MM.1S (cell line): Measurements from ENCODE around the gene RNF208.

Source experiments
- DNase-seq: peaks from one replicate; pipeline ENCODE4 v3.0.0-alpha.2; 2015
- H2AFZ ChIP-seq: fragments of 300-600 bp; sonication (generic); 2 replicates; pipeline ENCODE4 v1.6.0; 2016; ENCODE audit warnings: antibody characterized with exemption, low read length
- H3F3A ChIP-seq: fragments of 300-600 bp; sonication (generic); 2 replicates; pipeline ENCODE4 v1.6.1; 2016; ENCODE audit warnings: mild to moderate bottlenecking, antibody characterized with exemption, low read length, moderate library complexity, mixed read lengths; ENCODE audit not compliant: insufficient read depth
- H3K27ac ChIP-seq: fragments of 300-600 bp; sonication (generic); 2 replicates; pipeline ENCODE4 v1.5.1; 2016; ENCODE audit warnings: mild to moderate bottlenecking, low read length
- H3K27me3 ChIP-seq: fragments of 300-600 bp; sonication (generic); replicated peaks from 2 replicates; pipeline ENCODE4 v1.6.0; 2016; ENCODE audit warnings: low read length; ENCODE audit not compliant: insufficient read depth
- H3K36me3 ChIP-seq: fragments of 300-600 bp; sonication (generic); replicated peaks from 2 replicates; pipeline ENCODE4 v1.6.1; 2016; ENCODE audit warnings: mild to moderate bottlenecking, low read length, mixed read lengths; ENCODE audit not compliant: insufficient read depth
- H3K4me1 ChIP-seq: fragments of 300-600 bp; sonication (generic); 2 replicates; pipeline ENCODE4 v1.6.1; 2016; ENCODE audit warnings: low read length, mixed read lengths
- H3K4me2 ChIP-seq: fragments of 300-600 bp; sonication (generic); 2 replicates; pipeline ENCODE4 v1.6.0; 2016; ENCODE audit warnings: low read depth, low read length
- H3K4me3 ChIP-seq: fragments of 300-600 bp; sonication (generic); 2 replicates; pipeline ENCODE4 v1.5.1; 2016; ENCODE audit warnings: low read length, mixed read lengths
- H3K79me2 ChIP-seq: fragments of 300-600 bp; sonication (generic); 2 replicates; pipeline ENCODE4 v1.6.1; 2016; ENCODE audit warnings: mixed run types, low read length, mixed read lengths
- H3K9ac ChIP-seq: fragments of 300-600 bp; sonication (generic); 2 replicates; pipeline ENCODE4 v1.6.1; 2016; ENCODE audit warnings: low read length, mixed read lengths
- H3K9me2 ChIP-seq: fragments of 300-600 bp; sonication (generic); replicated peaks from 2 replicates; pipeline ENCODE4 v1.6.1; 2016; ENCODE audit warnings: mild to moderate bottlenecking, low read length, mixed read lengths; ENCODE audit not compliant: insufficient read depth
- H3K9me3 ChIP-seq: fragments of 300-600 bp; sonication (generic); replicated peaks from 2 replicates; pipeline ENCODE4 v1.6.1; 2016; ENCODE audit warnings: mild to moderate bottlenecking, low read length, mixed read lengths; ENCODE audit not compliant: insufficient read depth
- H4K20me1 ChIP-seq: fragments of 300-600 bp; sonication (generic); 2 replicates; pipeline ENCODE4 v1.6.1; 2016; ENCODE audit warnings: mild to moderate bottlenecking, low read length, moderate library complexity, mixed read lengths; ENCODE audit not compliant: insufficient read depth
- EZH2 ChIP-seq: fragments of 300-600 bp; sonication (generic); optimal IDR thresholded peaks from 2 replicates; pipeline ENCODE3; 2017; ENCODE audit warnings: low read depth, mild to moderate bottlenecking, antibody characterized with exemption, low read length, mixed read lengths
- EZH2phosphoT487 ChIP-seq: fragments of 300-600 bp; sonication (generic); IDR thresholded peaks from 2 replicates; pipeline ENCODE4 v1.6.1; 2018; ENCODE audit warnings: antibody characterized with exemption, low read length
- TF ChIP-seq, protein P1 (sequence below): fragments of 300-600 bp; sonication (generic); IDR thresholded peaks from 2 replicates; pipeline ENCODE4 v1.5.1; 2016; ENCODE audit warnings: antibody characterized with exemption, low read length, mixed read lengths

The RNF208 gene, protein sequence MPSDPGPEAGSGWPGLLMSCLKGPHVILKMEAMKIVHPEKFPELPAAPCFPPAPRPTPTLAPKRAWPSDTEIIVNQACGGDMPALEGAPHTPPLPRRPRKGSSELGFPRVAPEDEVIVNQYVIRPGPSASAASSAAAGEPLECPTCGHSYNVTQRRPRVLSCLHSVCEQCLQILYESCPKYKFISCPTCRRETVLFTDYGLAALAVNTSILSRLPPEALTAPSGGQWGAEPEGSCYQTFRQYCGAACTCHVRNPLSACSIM

DNA sequence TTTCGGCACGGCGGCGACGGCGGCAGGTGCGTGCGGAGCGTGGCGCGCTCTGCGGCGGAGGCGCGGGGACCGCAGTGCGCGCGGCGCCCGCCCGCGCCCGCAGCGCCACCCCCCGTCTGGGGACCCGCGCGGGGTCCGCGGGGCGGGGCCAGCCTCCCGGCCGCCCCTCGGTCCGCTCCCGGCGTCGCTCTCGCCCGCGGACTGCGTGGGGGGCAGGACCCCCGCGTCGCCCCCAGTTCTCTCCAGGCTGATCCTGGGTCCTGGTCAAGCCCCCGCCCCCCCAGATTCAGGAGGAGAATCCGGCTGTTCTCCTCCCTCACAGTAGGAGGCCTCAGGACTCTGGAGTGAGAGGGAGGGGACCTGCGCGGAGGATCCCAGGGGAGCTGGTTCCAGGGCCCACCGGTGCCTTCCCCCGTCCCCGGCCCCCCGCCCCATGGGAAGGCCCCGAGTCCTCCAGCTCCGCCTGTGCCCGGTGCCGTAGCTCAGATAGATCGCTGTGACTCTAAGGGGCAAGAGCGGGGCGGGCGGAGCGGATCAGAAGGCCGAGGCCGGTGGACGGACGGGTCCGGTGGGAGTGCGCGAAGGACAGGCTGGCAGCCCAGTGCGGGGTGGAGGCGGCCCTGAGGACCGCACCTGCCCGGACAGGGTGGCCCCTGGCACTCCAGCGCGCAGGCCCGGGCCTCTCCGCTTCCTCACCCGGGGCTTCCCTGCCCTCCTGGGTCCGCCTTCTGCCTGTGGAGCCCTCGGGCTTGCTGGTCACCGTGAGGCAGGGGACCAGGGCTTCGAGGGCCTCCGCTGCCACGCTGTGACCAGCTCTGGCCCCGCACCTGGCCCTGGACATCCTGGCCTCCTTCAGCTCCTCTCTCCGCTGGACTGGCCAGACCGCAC, at the start of gene RNF208:
TSS of gene RNF208 (minus strand) at position 51 of the 888 bp plus-strand sequence. CDS start 1,028 bp downstream, outside the sequence.
- Histone ChIP-seq H3K36me3 (no peaks in the 10 kb centered on the region), H3F3A (no peaks in the 10 kb centered on the region; the same call in 1 of the 2 replicates), H4K20me1 (no peaks in the 10 kb centered on the region), H3K9ac (peak within 1 kb of the TSS; percentile 59; the same call in 1 of the 2 replicates), H3K27ac (peak within 1 kb of the TSS; percentile 32; the same call in 1 of the 2 replicates), H3K4me3 (peak within 1 kb of the TSS; percentile 78), H3K27me3 (no peaks in the 10 kb centered on the region; the same call in 1 of the 2 replicates), H3K4me1 (peaks cover 9% of the 10 kb centered on the region; the same call in 1 of the 2 replicates), H3K4me2 (peak within 1 kb of the TSS; percentile 97), H2AFZ (peak within 1 kb of the TSS; percentile 56), H3K79me2 (no peaks in the 10 kb centered on the region), H3K9me3 (no peaks in the 10 kb centered on the region), H3K9me2 (no peaks in the 10 kb centered on the region)
- TF ChIP-seq, protein P1, sequence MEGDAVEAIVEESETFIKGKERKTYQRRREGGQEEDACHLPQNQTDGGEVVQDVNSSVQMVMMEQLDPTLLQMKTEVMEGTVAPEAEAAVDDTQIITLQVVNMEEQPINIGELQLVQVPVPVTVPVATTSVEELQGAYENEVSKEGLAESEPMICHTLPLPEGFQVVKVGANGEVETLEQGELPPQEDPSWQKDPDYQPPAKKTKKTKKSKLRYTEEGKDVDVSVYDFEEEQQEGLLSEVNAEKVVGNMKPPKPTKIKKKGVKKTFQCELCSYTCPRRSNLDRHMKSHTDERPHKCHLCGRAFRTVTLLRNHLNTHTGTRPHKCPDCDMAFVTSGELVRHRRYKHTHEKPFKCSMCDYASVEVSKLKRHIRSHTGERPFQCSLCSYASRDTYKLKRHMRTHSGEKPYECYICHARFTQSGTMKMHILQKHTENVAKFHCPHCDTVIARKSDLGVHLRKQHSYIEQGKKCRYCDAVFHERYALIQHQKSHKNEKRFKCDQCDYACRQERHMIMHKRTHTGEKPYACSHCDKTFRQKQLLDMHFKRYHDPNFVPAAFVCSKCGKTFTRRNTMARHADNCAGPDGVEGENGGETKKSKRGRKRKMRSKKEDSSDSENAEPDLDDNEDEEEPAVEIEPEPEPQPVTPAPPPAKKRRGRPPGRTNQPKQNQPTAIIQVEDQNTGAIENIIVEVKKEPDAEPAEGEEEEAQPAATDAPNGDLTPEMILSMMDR: no peak
- TF ChIP-seq EZH2 (no peak), EZH2phosphoT487 (no peak)
- DNase-seq: no peak

DNA sequence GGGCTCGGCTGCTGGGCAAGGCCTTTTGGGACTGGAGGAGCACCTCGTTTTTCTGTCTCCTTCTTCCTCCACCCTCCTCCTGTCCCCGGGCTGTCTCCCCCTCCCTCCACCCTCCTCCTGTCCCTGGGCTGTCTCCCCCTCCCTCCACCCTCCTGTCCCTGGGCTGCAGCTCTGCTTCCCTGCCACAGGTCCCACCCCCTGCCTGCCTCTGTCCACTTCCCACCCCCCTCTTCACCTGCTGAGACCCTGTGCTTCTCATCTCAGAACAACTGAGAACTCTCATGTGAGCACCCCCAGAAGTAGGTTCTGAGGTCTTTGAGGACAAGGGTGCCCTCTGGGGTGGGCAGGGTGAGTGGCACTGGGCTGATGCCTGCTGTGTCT, 49.6 kb upstream of the RNF208 start:
- Histone ChIP-seq H3K9me2 (no peaks in the 10 kb centered on the region), H3K4me3 (no peak overlapping the region), H3K36me3 (no peaks in the 10 kb centered on the region), H3K79me2 (0 out of 2 replicates have a peak, but pooled peaks cover 5% of the 10 kb centered on the region), H3K4me2 (no peak overlapping the region), H3K27ac (no peak overlapping the region), H3K4me1 (peaks cover 20% of the 10 kb centered on the region), H3K9ac (no peak overlapping the region), H3K9me3 (no peaks in the 10 kb centered on the region), H3F3A (peaks cover 8% of the 10 kb centered on the region; the same call in 1 of the 2 replicates), H4K20me1 (no peaks in the 10 kb centered on the region), H2AFZ (no peak overlapping the region), H3K27me3 (no peaks in the 10 kb centered on the region)
- TF ChIP-seq EZH2: no peak
- TF ChIP-seq, protein P1: no peak
- no peak for DNase-seq

DNA sequence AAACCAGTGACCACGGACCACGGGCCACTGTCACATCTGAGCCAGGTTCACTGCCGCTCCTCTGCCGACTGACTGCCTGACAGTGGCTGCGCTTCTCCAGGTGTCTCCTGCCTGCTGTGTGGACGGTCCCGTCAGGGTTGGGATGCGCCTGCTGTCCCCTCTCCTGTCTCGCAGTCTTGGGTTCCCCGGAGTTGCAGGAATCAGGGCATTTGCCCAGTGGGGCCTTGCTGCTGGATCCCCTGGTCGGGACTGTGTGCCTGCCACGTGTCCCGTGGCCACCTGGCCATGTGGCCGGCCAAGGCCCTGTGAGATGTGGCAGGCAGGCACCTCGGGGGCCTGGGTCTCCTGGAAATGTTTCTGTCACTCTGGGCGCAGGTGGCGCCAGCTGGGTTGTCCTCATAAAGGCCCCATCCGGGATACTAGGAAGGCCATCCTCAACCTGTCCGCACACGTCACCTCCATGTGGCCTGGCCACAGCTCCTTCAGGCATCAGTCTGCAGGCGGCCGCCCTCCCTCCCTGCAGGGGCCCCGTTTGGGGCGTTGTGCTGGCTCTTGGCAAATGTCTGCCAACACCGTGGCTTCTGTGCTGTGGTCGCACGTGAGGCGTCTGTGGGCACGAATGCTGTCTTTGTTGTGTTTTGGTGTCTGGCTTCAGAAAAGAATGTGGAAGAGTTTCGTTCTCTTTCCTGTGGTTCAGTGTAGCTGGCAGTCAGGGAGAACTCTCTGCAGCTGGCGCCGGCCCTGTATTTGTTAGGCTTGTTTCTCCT, 49.1 kb upstream of the RNF208 start:
- no peak for DNase-seq
- H3K79me2 ChIP-seq: 0 out of 2 replicates have a peak, but pooled peaks cover 5% of the 10 kb centered on the region
- peaks cover 8% of the 10 kb centered on the region; the same call in 1 of the 2 replicates for H3F3A ChIP-seq
- no peak overlapping the region for H3K9ac ChIP-seq
- no peaks in the 10 kb centered on the region for H3K9me3 ChIP-seq
- TF ChIP-seq EZH2phosphoT487 (no peak), EZH2 (no peak)
- TF ChIP-seq, protein P1: no peak
- H3K4me3 ChIP-seq: no peak overlapping the region
- H4K20me1 ChIP-seq: no peaks in the 10 kb centered on the region
- no peaks in the 10 kb centered on the region for H3K27me3 ChIP-seq
- H3K4me2 ChIP-seq: no peak overlapping the region
- no peaks in the 10 kb centered on the region for H3K36me3 ChIP-seq
- no peak overlapping the region for H3K27ac ChIP-seq
- no peak overlapping the region for H2AFZ ChIP-seq
- no peaks in the 10 kb centered on the region for H3K9me2 ChIP-seq
- peaks cover 20% of the 10 kb centered on the region for H3K4me1 ChIP-seq
